NT2/D1 (cell line): ENCODE results near the gene CDH4.

Experiments
- DNase-seq: peaks from one replicate; pipeline ENCODE4 v3.0.0-alpha.2; 2011; ENCODE audit warnings: low read depth, low spot score
- H3K27me3 ChIP-seq: 2 replicates; pipeline ENCODE4 v1.6.0; 2011; ENCODE audit warnings: mild to moderate bottlenecking; ENCODE audit not compliant: insufficient read length, insufficient read depth
- H3K36me3 ChIP-seq: 2 replicates; pipeline ENCODE4 v1.6.1; 2011; ENCODE audit warnings: mild to moderate bottlenecking, low read length, mixed read lengths; ENCODE audit not compliant: insufficient read depth, insufficient read length
- H3K4me1 ChIP-seq: 2 replicates; pipeline ENCODE4 v1.5.1; 2011; ENCODE audit not compliant: insufficient read depth, insufficient read length
- H3K4me3 ChIP-seq: 2 replicates; pipeline ENCODE4 v1.5.1; 2011; ENCODE audit warnings: low read depth; ENCODE audit not compliant: insufficient read length
- H3K9ac ChIP-seq: 2 replicates; pipeline ENCODE4 v1.6.0; 2011; ENCODE audit warnings: low read depth; ENCODE audit not compliant: insufficient read length
- H3K9me3 ChIP-seq: 2 replicates; pipeline ENCODE4 v1.5.1; 2011; ENCODE audit warnings: mild to moderate bottlenecking, low read length; ENCODE audit not compliant: insufficient read depth
- SUZ12 ChIP-seq: IDR thresholded peaks from 2 replicates; pipeline ENCODE4 v1.6.1; 2011; ENCODE audit not compliant: insufficient read length, insufficient read depth; ENCODE audit errors: extremely low read depth
- YY1 ChIP-seq: IDR thresholded peaks from 2 replicates; pipeline ENCODE4 v1.6.1; 2011; ENCODE audit not compliant: insufficient read length, insufficient read depth
- ZNF274 ChIP-seq: IDR thresholded peaks from 2 replicates; pipeline ENCODE4 v1.6.1; 2011; ENCODE audit warnings: mild to moderate bottlenecking, low read depth, low read length

The CDH4 gene

DNA sequence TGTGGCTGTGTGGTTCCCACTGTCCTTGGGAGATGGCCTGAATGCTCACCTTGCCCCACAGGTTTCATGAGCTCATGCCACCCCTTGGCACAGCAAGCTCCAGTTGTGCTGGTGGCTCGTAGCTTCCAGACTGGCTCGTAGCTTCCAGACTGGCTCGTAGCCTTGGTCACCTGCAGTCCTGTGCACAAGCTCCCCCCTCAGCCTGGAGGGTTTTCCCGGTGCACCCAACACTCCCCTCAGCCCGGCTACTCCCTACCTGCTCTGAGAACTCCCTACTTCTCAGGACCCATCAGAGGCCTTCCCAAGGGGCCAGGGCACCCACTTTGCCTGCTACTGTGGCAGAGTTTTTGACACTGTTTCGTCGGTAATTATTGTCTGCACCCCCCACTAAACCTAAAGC is 528.0 kb downstream of the CDH4 start:
- TF ChIP-seq YY1 (no peak), ZNF274 (no peak), SUZ12 (no peak)
- no peak overlapping the region for H3K4me3 ChIP-seq
- DNase-seq = no peak
- H3K4me1 ChIP-seq = no peaks in the 10 kb centered on the region
- H3K9ac ChIP-seq = no peak overlapping the region
- peaks cover 80% of the 10 kb centered on the region for H3K27me3 ChIP-seq
- peaks cover 18% of the 10 kb centered on the region; the same call in 1 of the 2 replicates for H3K9me3 ChIP-seq
- H3K36me3 ChIP-seq = no peaks in the 10 kb centered on the region

DNA sequence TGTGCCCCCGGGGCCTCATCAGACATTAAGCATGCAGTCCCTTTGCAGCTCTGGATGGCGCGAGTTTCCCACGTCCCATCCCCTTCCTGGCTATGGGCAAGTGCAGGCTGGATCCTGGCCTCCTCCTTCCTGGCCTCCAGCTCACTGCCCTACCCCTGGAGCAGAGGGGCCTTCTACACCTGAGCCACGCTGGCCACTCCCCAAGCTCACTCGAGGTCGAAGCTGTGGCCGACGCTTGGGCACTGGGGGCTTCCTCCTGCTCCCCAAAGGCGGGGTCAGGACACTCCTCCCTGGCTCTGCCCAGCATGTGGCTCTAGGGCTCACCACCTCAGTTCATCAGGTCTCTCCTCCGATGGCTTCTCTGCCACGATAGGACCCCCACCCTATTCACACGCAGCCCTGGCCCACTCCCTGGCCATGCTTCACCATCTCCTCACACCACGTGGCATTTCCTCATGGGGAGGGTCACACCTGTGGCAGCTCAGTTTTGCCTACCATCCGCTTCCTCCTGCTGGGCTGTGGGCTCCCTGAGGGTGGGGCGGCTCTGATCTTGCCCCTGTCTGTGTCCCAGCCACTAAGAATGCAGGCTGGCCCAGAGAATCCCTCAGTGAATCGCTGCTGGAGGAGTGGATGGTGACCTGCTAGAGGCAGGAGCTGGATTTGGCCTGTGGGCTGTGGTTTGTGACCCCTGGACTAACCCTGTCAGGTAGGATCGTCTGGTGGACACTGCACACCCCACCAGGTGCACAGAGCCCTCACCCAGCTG is 532.9 kb downstream of the CDH4 start:
- H3K36me3 ChIP-seq = no peaks in the 10 kb centered on the region
- H3K9me3 ChIP-seq = peaks cover 18% of the 10 kb centered on the region; the same call in 1 of the 2 replicates
- H3K4me3 ChIP-seq = no peak overlapping the region
- DNase-seq = no peak
- H3K4me1 ChIP-seq = peaks cover 6% of the 10 kb centered on the region
- H3K9ac ChIP-seq = peak overlapping the region; percentile 17
- no peak for TF ChIP-seq YY1
- peaks cover 67% of the 10 kb centered on the region for H3K27me3 ChIP-seq

DNA sequence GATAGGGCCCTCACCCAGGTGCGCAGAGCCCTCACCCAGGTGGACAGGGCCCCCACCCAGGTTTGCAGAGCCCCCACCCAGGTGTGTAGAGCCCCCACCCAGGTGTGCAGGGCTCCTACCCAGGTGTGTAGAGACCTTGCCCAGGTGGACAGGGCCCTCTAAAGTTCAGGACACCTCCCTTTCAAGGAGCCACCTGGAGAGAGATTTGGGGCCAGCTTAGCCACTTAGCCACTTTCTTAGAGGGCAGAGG is 533.4 kb downstream of the CDH4 start:
- no peak for DNase-seq
- no peak overlapping the region for H3K9ac ChIP-seq
- H3K4me1 ChIP-seq = peaks cover 6% of the 10 kb centered on the region
- no peaks in the 10 kb centered on the region for H3K36me3 ChIP-seq
- no peak overlapping the region for H3K4me3 ChIP-seq
- peaks cover 67% of the 10 kb centered on the region for H3K27me3 ChIP-seq
- peaks cover 18% of the 10 kb centered on the region; the same call in 1 of the 2 replicates for H3K9me3 ChIP-seq
- TF ChIP-seq YY1 (no peak), ZNF274 (no peak)

DNA sequence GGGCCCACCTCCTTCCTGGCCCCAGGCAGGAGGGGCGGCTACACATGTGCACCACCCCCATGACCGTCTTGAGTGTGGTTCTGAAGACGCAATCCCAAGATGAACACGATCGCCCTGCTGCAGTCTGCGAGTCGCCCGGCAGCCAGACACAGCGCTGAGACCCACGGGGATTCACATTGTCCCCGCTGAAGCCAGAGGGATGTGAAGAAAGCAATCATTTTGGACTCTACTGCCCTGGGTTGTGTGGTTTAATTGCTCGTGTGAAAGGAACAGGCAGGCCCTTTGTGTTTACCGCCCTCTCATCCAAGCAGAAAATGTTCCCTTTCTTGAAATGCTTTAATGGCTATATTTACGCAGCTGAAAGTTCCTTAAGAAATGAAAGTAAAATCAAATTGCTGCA is 534.2 kb downstream of the CDH4 start:
- peaks cover 66% of the 10 kb centered on the region for H3K27me3 ChIP-seq
- DNase-seq = no peak
- H3K4me3 ChIP-seq = no peak overlapping the region
- peaks cover 6% of the 10 kb centered on the region for H3K4me1 ChIP-seq
- H3K9me3 ChIP-seq = peaks cover 12% of the 10 kb centered on the region; the same call in 1 of the 2 replicates
- TF ChIP-seq ZNF274 (no peak), YY1 (no peak), SUZ12 (no peak)
- no peak overlapping the region for H3K9ac ChIP-seq
- H3K36me3 ChIP-seq = no peaks in the 10 kb centered on the region

DNA sequence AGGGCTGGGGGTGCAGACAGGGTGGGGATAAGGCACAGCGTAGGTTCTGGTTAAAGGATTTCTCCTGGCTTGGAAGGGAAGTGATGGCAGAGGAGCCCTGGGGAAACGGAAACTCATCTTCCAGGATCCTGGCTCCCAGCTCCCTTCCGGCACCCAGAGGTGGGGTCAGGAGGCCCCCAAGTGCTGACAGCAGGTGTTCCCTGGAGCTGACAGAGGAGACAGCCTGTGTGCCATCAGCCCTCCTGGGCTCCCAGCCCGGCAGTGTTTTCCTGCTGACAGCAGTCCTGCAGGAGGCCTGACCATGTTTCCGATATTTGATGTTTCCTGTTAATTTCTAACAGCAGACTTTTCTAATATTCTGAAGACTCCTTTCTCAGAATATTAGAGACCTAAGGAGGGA is 536.3 kb downstream of the CDH4 start:
- Histone ChIP-seq H3K36me3 (no peaks in the 10 kb centered on the region), H3K4me1 (peaks cover 6% of the 10 kb centered on the region), H3K4me3 (no peak overlapping the region), H3K9ac (no peak overlapping the region), H3K9me3 (no peaks in the 10 kb centered on the region), H3K27me3 (peaks cover 59% of the 10 kb centered on the region)
- DNase-seq = no peak
- no peak for TF ChIP-seq SUZ12

DNA sequence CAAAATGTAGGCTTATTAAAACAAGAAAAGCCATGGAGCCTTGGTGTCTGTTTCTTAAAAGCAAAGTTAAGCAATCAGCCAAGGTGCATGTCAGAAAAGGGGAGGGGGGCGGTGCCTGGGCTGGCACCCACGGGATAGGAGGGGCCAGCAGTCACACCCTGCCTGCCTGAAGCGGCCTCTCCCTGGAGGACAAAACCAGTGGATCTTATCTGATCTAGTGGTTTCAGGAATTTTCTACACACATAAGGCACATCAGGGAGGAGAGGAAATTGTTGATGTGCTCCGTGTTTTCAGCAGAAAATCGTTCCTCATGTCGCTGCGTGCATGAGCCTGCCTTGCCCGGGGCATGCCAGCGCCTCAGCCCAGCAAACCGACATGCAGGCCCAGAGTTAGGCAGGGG is 537.3 kb downstream of the CDH4 start:
- peaks cover 6% of the 10 kb centered on the region for H3K4me1 ChIP-seq
- H3K9ac ChIP-seq = no peak overlapping the region
- H3K4me3 ChIP-seq = no peak overlapping the region
- H3K27me3 ChIP-seq = peaks cover 62% of the 10 kb centered on the region
- no peaks in the 10 kb centered on the region for H3K36me3 ChIP-seq
- H3K9me3 ChIP-seq = no peaks in the 10 kb centered on the region
- no peak for DNase-seq
- TF ChIP-seq YY1 (no peak), SUZ12 (no peak), ZNF274 (no peak)

DNA sequence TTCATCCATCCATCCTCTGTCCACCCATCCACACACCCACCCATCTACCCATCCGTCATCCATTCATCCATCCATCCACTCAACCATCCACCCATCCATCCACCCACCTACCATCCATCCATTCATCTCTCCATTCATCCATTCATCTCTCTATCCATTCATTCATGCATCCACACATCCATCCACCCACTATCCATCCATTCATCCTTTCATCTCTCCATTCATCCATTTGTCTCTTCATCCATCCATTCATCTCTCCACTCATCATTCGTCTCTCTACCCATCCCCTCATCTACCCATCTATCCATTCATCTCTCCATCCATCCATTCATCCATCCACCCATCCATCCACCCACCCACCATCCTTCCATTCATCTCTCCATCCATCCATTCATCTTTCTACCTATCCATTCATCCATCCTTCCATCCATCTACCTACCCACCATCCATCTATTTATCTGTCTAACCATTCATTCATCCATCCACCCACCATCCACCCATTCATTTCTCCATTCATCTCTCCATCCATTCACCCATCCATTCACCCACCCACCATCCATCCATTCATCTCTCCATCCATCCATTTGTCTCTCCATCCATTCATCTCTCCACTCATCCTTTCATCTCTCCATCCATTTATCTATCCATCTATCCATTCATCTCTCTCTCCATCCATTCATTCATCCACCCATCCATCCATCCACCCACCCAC is 538.2 kb downstream of the CDH4 start:
- H3K9ac ChIP-seq = no peak overlapping the region
- peaks cover 65% of the 10 kb centered on the region for H3K27me3 ChIP-seq
- peaks cover 6% of the 10 kb centered on the region for H3K4me1 ChIP-seq
- DNase-seq = no peak
- H3K4me3 ChIP-seq = no peak overlapping the region
- no peaks in the 10 kb centered on the region for H3K36me3 ChIP-seq
- H3K9me3 ChIP-seq = no peaks in the 10 kb centered on the region
- TF ChIP-seq YY1 (no peak), SUZ12 (no peak), ZNF274 (no peak)
